RPMI7951 (cell line): ENCODE data around the gene SIRPA. TPM values are rescaled to one million over a fixed set of nuclear protein-coding genes. Genes with fewer than 3 reads are reported as not detected.

Experiments used
- DNase-seq: peaks from one replicate; pipeline ENCODE4 v3.0.0-alpha.2; 2012; ENCODE audit warnings: low read depth
- total RNA-seq: library from RNA; depleted of rRNA; stranded (reverse); fragments of >200 nt; shearing (Covaris generic); gene quantifications from 2 replicates; pipeline ENCODE4 v1.2.3, GENCODE V29; 2014

Gene SIRPA
- total RNA-seq, 1 experiment from 2014 or later: 8.5 TPM

- DNase-seq: peak; percentile 19
Observed at GRCh38 chr20:1949347-1950100, 54.3 kb downstream of the SIRPA start.

- DNase-seq: no peak
Observed at GRCh38 chr20:1950836-1951235, 55.6 kb downstream of the SIRPA start.

GRCh38 chr20:1951436-1952115 is 56.4 kb downstream of the SIRPA start:
- no peak for DNase-seq

GRCh38 chr20:1952737-1953530 is 57.7 kb downstream of the SIRPA start:
- no peak for DNase-seq

GRCh38 chr20:1953621-1954020 is 58.4 kb downstream of the SIRPA start:
- no peak for DNase-seq

- no peak for DNase-seq
Observed at GRCh38 chr20:1955217-1955616, 60.0 kb downstream of the SIRPA start.

- no peak for DNase-seq
Observed at GRCh38 chr20:1958426-1958825, 63.2 kb downstream of the SIRPA start.

GRCh38 chr20:1959156-1959555 is 63.9 kb downstream of the SIRPA start:
- no peak for DNase-seq

- DNase-seq: no peak
Observed at GRCh38 chr20:1961374-1961773, 66.2 kb downstream of the SIRPA start.

- DNase-seq: peak; percentile 16
Observed at GRCh38 chr20:1964061-1964460, 68.9 kb downstream of the SIRPA start.

GRCh38 chr20:1964659-1965405 is 69.6 kb downstream of the SIRPA start:
- peak; percentile 31 for DNase-seq

- DNase-seq: peak; percentile 58
Observed at GRCh38 chr20:1965520-1966351, 70.5 kb downstream of the SIRPA start.

GRCh38 chr20:1968964-1969363 is 73.8 kb downstream of the SIRPA start:
- no peak for DNase-seq

GRCh38 chr20:1971893-1972586 is 76.8 kb downstream of the SIRPA start:
- DNase-seq: no peak

GRCh38 chr20:1973601-1974440 is 78.6 kb downstream of the SIRPA start:
- DNase-seq: no peak

- DNase-seq: no peak
Observed at GRCh38 chr20:1975291-1975690, 80.1 kb downstream of the SIRPA start.

- no peak for DNase-seq
Observed at GRCh38 chr20:1979106-1979778, 84.0 kb downstream of the SIRPA start.

- DNase-seq: no peak
Observed at GRCh38 chr20:1982686-1983085, 87.5 kb downstream of the SIRPA start.

- no peak for DNase-seq
Observed at GRCh38 chr20:1983301-1983700, 88.1 kb downstream of the SIRPA start.
